OCI-M2 (cell line): ENCODE results near the gene HDAC4.

Experiments used
- DNase-seq: peaks from one replicate; lab custom pipeline; 2025; ENCODE audit not compliant: unreplicated experiment; lab: John Stamatoyannopoulos, UW

The HDAC4 gene

GRCh38 chr2:239354132-239354790 lies 46.6 kb downstream of the HDAC4 start:
- no peak for DNase-seq

GRCh38 chr2:239353692-239354091 lies 47.1 kb downstream of the HDAC4 start:
- DNase-seq, result no peak

- no peak for DNase-seq
Measured at GRCh38 chr2:239351687-239352086, 49.1 kb downstream of the HDAC4 start.

- no peak for DNase-seq
Measured at GRCh38 chr2:239349453-239350135, 51.2 kb downstream of the HDAC4 start.

- no peak for DNase-seq
Measured at GRCh38 chr2:239348563-239349452, 52.0 kb downstream of the HDAC4 start.

- DNase-seq, result no peak
Measured at GRCh38 chr2:239346676-239347075, 54.1 kb downstream of the HDAC4 start.

GRCh38 chr2:239345251-239345650 lies 55.6 kb downstream of the HDAC4 start:
- no peak for DNase-seq

- no peak for DNase-seq
Measured at GRCh38 chr2:239344857-239345216, 56.0 kb downstream of the HDAC4 start.

GRCh38 chr2:239343946-239344856 lies 56.6 kb downstream of the HDAC4 start:
- no peak for DNase-seq

- no peak for DNase-seq
Measured at GRCh38 chr2:239343460-239343859, 57.4 kb downstream of the HDAC4 start.

- no peak for DNase-seq
Measured at GRCh38 chr2:239341840-239342239, 59.0 kb downstream of the HDAC4 start.

GRCh38 chr2:239341146-239341732 lies 59.6 kb downstream of the HDAC4 start:
- DNase-seq, result no peak

- DNase-seq, result no peak
Measured at GRCh38 chr2:239339726-239340601, 60.9 kb downstream of the HDAC4 start.

GRCh38 chr2:239339241-239339640 lies 61.6 kb downstream of the HDAC4 start:
- no peak for DNase-seq

- no peak for DNase-seq
Measured at GRCh38 chr2:239337877-239338484, 62.8 kb downstream of the HDAC4 start.

- no peak for DNase-seq
Measured at GRCh38 chr2:239337122-239337876, 63.5 kb downstream of the HDAC4 start.

- DNase-seq, result no peak
Measured at GRCh38 chr2:239331560-239331959, 69.3 kb downstream of the HDAC4 start.

- no peak for DNase-seq
Measured at GRCh38 chr2:239330836-239331235, 70.0 kb downstream of the HDAC4 start.
